HG02870 (cell line): ENCODE data around the gene GNB1.

ENCODE experiments used
- ATAC-seq: cut with Tn5 transposase; IDR thresholded peaks from one replicate; pipeline ENCODE4 v1.9.1; 2021; ENCODE audit warnings: mild to moderate bottlenecking, moderate library complexity; ENCODE audit not compliant: unreplicated experiment

Gene GNB1

DNA sequence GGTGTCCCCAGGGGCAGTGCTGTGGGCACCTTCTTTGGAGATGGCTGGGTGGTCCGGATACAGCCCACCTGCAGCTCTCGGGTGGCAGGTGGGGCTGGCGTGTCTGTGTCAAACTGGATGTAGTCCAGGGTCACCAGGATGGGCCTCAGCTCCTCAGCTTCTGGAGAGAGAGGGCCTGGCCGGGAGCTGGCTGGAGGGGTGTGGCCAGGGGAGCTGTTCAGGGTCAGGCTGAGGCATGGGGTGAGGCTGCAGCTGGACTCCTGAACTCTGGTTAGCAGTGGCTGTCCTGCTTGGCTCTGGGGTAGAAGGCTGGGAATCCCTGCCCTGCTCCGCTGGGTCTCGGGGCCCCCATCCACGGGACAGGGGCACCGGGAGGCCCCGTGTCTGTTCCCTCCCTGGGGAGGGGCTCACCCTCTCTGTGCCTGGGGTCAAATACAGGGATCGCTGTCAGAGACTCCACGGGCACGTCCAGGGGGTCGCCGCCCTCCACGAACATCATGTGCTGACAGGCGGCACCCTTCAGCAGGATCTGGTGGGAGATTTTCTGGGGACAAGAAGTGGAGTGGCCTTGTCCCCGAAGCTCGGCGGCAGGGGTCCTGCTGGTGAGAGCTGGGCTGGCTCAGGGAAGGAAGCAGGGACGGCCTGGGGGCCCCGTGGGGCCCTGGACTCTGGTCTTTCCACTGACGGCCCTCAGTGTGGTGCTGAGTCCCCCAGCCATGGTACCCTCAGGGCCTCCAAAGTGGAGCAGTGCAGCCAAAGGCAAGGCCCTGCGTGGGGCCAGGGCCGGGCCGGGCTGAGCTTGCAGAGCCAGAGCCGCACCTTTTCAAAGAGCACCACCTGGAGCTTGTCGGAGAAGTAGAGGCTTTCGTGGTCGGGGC, 32.3 kb upstream of the GNB1 start:
- no peak for ATAC-seq

DNA sequence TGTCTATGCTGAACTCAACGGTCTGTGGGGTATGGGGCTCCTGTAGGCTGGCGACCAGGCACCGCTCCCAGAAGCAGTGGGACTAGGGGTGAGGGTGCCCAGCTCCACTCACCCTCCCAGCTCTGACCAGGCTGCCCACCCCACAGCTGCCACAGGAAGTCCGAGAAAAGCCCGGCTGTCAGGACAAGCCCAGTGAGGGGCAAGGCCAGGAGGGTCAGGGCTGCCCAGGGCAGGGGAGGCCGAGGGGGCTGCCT, 31.7 kb upstream of the GNB1 start:
- no peak for ATAC-seq

DNA sequence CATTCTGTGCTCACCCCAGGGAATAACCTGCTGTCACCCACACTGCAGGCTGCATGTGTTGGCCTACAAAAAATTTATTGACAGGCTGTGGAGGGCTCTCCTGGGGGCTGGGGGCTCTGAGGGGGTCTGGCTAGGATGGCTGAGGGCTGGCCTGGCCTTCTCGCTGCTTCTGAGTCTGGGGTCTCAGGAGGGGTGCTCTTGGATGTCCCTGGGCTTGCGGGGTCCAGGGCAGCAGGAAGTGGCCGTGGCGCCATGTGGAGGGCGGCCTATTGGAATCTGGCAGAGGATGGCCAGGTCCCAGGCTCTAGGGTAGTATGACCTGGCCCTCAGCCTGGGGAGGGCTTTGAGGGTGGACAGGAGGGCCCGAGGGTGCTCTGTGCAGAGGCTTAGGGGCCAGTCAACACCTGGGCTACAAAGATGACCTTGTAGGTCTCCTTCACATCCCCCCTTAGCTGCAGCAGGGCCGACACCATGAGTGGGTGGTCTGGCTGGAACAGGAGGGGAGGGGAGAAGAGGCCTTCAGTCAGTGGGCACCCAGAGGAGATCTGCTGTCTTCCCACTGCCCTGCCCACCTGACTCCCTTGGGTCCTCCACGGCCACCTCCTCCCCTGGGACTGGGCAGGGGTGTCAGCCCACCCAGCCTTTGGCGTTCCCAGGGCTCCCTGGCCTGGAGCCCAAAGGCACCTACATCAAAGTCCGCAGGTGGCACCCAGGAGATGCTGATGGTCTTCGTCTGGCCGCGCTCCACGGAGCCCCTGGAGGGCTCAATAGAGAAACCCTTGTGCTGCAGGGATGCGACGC, 31.2 kb upstream of the GNB1 start:
- ATAC-seq, result no peak

DNA sequence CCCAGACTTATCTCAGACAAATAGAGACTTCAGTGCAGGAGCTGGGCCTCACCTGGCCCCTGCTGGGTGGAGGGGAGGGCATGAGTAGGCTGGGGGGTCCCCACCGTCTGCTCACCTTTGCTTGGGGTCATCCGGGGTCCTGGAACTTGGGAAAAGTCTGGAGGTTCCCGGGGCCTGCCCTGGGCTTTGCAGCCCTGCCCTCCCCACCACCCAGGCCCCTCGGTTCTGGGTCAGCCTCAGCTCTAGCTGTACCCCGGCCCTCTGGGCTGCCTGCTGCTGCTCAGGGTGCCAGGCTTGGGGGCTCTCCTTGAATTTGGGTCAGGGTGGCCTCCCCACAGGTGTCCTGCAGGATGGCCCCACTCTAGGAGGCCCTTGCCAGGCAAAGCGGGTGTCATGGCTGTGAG, 30.6 kb upstream of the GNB1 start:
- no peak for ATAC-seq

DNA sequence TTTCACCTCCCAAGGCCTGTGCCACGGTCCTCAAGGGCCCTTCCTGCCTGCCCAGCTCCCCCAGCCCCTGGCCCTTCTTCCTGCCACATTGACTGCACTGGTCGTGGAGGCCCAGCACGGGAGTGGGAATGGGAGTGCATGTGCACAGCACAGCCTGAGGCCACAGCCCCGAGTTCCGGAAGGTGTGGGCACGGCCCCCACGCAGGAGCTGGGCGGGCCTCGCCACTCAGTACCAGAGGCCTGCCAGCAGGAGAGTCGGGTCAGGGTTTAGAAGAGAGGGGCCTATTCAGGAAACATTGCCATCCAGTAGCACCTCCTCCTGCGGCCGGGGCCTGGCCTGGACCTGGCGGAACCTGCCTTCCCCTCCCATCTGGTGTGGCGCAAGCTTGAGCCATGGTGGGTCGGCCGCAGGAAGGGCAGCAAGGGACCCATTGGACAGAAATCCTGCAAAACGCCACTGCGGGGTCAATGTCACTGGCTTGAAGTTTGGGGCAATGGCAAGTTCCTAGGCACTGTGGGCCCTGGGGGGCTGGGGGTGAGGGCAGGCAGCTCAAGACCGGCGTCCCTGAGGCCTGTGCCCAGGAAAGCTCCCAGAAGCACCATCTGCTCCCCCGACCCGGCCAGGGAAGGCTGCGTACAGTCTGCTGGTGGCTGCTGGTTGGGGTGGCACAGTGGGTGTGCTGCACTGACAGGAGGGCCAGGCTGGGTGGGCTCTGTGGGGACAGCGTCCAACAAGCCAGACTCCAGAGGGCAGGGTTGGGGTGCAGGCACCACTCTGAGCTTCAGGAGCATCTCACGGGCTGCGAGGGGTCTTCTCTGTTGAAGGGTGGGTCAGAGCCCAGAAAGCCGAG, 29.9 kb upstream of the GNB1 start:
- no peak for ATAC-seq

DNA sequence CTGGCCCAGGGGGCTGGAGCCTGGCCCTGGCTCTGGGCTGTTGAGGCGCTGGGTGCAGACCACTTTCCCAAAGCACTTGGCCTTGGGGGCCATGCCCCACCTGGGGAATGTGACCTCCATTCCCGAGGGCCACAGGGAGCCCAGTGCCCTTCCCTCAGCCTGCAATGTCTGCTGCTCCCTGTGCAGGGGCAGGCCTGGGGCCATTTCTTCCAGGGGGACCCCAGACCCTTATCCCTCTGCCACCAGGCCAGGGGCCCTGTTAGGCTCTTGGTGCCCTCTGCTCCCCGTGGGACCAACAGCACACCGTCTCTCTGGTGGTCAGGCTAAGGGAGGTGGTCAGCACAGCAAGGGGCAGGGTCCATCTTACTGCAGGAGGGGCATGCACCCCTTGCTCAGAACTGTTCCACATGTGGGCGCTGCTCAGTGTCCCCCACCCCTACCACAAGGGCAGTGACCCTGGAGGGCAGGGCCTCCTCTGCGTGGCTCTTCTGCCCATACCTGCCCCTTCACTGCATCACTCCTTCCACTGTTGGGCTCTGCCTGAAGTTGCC, 29.2 kb upstream of the GNB1 start:
- ATAC-seq, result no peak

DNA sequence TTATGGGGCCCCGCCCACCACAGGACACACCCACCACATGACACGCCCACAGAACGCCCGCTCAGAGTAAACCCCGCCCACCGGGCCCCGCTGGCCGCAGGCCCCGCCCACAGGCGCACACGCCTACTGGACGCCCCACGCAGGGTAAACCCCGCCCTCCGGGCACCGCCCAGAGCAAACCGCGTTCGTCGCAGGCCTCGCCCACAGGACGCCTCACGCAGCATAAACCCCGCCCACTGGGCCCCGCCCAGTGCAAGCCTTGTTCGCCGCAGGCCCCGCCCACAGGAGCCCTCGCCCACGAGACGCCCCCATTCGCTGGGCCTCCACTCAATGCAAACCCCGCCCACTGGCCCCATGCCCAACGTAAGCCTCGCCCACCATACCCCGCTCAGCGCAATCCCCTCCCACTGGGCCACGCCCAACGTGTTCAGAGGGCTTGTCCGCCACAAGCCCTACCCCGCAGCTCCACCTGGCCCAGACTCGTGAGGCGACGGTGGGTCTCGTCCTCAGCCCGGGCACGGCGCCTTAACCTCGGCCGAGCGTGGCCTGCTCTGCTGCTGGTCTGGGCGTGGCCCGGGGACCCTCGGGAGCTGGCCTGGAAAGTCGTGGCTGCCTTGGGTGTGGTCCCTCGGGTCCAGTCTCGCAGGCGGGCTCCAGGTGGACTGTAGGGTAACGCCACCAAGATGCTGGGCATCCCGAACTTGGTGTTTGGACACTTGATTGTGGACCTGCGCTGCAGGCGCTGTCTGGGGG, 28.6 kb upstream of the GNB1 start:
- peak; percentile 83 for ATAC-seq

DNA sequence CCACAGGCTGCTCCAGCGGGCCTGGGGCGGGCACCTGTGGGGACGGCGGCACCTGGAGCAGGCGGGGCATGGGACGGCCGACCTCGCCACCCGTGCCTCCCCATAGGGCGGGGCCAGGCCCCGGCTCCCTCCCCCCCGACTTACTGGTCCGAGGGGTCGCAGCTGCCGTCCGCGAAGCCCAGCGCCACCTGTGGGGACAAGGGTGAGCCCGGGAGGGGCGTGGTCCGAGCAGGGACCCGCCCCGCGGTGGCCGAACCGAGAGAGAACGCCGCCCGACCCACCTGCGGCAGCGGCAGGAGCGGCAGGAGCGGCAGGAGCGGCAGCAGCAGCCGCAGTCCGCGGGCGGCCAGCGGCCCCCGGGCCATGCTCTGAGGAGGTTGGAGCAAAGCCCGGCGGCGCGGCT, 28.0 kb upstream of the GNB1 start, which contains the start of gene TMEM52:
TSS of gene TMEM52 (minus strand) at position 379 of the 403 bp plus-strand sequence. CDS start at position 365, 14 bp downstream.
- ATAC-seq, result no peak

DNA sequence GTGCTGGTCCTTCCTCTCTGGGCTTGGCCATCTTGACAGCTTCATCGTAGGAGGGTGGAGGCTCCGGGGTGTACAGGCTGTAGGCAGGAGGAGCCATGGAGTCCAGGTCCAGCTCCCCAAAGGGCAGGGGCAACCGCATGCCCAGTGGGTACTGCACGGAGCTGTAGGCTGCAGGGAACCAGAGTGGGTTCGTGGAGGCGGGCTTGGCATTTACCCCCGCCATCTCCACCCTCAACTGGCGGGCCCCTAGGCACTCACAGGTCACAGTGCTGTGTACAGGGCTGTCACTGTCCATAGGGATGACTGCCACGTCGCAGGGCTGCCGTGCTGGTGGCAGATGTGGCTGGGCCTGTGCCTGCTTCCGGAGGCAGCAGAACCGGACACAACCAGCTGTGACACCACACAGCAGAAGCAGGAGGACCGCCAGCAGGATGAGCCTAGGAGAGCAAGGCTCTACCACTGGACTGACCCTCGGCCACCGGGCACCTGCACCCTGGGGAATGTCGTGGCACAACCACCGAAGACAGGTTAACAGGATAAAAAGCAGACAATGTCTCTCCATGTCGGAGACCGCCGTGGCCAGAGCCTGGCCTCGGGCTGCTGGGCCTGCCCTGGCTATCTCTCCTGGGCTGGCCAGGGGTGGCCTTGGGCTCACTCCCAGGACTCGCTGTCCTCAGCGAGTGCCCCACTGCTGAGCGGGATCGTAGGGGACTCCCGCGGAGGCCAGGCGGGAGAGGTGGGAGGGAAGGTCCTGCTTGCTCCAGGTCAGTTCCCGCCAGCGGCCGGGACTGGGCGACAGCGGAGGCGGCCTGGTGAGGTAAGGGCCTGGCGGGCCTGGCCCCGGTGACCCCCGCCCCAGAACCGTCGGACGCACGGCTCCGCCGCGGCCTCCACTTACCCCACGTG, 27.4 kb upstream of the GNB1 start:
- no peak for ATAC-seq

DNA sequence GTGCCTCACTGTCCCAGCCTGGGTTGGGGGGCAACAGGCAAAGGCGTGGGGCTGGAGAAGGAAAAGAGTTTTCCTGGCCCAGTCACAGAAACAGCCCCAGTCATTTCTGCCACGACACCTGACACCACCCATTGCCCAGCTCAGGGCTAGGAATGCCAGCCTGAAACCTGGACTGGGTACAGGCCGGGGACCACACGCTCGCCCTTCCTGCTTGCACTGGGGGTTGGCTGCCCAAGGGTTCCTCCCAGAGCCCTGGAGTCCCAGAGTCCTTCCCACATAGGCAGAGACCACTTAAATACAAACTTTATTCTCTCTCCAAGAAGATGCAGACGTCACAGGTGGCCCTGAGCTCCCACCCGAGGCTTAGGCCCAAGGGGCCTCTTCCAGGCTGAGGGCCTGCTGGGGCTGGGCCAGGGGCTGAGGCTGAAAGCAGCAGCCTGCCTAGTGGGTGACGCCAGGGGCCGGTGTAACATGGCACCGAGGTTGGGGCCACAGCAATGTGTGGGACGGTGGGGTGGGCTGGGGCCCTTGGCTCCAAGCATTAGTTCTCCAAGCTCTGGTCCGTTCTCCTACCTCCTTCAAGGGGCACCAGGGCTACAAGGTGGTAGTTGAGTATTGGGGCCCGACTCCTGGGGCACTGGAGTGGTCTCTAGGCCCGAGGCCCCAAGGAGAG, 26.6 kb upstream of the GNB1 start:
- ATAC-seq, result no peak

DNA sequence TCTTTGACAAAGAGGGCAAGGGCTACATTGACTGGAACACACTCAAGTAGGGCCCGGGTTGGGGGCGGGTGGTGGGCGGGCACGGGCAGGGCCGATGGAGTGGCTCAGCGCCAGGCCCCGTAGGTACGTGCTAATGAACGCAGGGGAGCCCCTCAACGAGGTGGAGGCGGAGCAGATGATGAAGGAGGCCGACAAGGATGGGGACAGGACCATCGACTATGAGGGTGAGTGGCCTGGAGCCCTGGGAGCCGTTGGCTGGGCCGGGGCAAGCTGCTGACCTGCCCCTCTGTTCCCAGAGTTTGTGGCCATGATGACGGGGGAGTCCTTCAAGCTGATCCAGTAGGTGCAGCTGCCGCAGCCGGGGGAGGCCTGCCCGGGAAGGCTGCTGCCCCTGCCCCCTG, 26.0 kb upstream of the GNB1 start:
- ATAC-seq, result no peak

DNA sequence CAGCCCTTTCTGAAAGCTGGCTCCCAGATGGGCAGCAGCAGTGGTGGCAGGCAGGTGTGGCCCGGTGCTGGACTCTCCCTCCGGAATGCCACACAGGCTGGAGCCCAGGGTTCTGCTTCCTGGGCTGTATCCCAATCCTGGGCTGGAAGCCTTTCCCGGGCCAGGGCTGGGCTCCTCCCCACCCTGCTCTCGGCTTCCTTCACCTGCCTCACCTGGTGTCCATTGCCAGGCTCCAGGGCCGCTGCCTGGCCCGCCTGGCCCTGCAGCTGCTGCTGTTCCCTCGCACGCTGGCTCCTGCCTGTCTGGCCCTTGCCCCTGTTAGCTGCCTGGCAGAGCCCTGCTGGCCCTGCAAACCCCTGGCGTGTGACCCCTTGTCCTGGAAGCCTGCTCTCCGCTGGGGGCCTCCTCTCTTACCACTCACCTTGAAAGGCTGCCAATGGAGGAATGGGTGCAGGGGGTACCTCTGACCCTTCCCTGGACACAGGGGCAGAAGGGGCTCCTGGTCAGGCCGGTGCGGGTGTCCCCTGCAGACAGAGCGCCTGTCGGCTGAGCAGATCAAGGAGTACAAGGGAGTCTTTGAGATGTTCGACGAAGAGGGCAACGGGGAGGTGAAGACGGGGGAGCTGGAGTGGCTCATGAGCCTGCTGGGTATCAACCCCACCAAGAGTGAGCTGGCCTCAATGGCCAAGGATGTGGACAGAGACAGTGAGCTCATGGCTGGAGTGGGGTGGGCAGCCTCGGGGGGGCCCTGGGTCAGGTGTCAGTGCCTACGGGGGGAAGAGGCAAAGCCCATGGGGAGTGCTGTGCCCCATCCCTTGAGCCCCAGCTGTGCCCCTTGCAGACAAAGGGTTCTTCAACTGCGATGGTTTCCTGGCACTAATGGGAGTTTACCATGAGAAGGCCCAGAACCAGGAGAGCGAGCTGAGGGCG, 25.3 kb upstream of the GNB1 start:
- ATAC-seq, result no peak

DNA sequence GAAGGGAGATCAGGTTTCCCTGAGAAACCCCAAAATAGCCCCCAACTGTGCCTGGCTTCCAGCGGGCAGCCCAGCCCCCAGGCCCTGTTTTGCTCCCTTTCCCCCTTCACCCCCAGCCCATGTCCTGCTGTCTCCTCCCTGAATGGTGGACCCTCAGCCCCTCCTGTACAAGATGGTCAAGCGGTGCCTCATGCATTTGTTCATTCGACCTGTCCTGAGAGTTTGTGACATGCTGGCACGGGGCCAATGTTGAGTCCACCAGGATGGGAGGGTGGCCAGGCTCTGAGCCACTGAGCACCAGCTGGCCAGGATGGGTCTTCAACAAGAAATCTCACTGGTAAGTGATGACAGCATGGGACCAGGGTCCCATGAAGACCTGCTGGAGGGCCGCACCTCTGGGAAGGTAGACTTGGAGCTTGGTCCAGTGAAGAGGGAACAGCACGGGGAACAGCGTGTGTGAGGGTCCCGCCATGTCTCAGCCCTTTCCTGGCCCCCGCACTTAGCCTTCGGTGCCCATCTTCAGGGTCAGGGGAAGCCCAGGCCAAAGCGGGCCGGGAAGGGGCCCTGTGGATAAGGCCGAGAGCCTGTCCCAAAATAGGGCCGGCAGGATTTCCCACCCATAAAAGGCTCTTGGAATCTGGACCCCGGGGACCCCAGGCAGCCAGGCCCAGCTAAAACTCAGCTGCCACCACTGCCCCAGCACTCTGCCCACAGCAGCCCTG, 24.2 kb upstream of the GNB1 start, which contains the start of gene CALML6:
TSS of gene CALML6 (plus strand) at position 290 of the 722 bp plus-strand sequence. CDS start at position 311, 21 bp downstream.
- ATAC-seq, result no peak

DNA sequence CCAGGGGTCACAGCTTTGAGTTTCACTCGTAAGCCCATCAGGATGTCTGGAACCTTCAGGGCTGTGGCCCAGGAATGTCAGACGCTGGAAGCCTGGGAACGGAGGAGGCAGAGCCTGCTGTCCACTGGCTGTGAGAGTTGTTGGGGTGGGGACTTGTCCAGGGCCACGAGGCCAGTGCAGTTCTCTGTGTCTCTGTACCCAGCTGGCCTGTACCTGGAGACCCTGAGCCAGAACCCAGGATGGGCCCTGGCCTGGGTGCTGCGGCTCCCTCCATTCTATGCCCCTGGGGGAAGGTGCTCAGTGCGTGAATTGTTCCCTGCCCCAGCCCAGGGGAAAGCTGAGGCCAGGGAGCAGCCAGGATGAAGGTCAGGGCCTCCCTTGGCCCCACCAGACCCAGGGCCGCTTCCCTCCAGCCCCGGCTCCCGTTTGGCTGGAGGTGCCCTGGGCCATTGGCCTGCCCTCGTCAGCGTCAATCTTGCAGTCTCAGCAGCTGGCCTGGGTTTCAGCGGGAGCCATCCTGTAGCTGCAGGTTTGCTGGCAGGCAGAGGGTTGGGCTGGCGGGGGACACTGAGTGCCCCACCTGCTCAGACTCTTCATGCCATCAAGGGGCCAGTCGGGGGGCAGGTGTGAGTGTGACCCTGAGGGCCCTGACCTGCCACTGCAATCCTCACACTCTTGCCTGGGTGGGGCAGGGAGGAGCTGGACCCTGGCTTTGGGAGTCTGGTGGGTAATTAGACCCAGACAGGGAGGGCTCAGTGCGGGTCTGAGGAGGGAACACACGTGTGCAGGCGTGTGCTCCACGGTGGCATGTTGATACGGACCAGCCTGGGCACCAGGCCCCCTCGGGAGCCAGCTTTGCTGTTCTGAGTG, 23.4 kb upstream of the GNB1 start:
- no peak for ATAC-seq

DNA sequence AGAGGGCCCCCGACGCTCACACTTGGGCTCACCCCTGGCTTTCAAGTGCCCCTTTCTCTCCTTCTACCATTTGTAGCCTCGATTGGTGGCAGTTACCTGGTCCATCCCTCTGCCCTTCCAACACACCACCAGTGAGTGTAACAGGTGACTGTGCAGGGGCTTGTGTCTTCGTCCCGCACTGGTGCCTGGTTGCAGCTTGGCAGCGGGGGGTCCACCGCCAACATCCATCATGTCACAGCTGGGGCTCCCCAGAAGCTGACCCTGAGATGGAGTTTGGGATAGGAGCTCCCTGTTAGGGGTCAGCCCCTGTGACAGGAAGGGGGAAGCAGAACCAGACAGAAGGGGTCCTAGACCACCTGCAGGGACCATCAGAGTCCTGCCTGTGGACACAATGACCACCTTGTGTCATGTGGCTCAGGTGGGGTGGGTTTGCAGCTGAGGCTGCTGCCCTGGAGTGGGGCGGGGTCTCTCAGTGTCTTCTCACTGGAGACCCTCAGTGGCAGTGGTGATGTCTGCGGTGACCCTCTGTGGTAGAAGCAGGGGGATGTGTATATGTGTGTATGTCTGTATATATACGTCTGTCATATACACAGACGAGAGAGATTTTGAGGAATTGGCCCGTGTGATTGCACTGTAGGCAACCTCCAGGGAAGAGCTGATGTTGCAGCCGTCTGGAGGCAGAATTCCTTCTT, 20.6 kb upstream of the GNB1 start:
- no peak for ATAC-seq
